Measurements from ENCODE around the gene FBXO28.
"Not testable (repeated sequence)": the region's sequence is repeated elsewhere in the genome, so short reads cannot be mapped to it uniquely, and the experiment has no call there.

Gene FBXO28

DNA sequence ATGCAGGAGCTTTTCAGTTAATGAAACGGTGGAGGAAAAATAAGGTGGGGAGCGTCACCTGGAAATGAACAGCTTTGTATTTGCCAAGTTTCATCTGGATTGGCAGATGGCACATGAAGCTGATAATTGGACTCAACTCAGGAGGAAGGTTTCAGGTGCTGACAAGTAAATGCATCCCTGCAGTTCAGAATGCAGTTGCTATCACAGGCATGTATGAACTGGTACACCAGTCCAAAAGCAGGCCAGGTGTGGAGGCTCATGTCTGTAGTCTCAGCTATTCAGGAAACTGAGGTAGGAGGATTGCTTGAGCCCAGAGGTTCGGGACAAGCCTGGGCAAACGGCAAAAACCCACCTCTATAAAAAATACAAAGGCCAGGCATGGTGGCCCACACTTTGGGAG lies 84.7 kb downstream of the FBXO28 start:
- H3K4me1 ChIP-seq, result peaks cover 10 to 48% (median 18%) of the 10 kb centered on the region in 10 experiments
- H3K36me3 ChIP-seq, result peaks cover 11 to 24% (median 18%) of the 10 kb centered on the region in 11 experiments
- no peaks in the 10 kb centered on the region for H3K9me3 ChIP-seq (replicated peaks in 1 of 11)
- H3K9ac ChIP-seq, result no peak overlapping the region
- H3K4me3 ChIP-seq, result no peak overlapping the region
- H3K27me3 ChIP-seq, result no peaks in the 10 kb centered on the region
- H4K20me1 ChIP-seq, result peaks cover 0 to 17% (median 0%) of the 10 kb centered on the region in 11 experiments; a peak in 4 of 22 replicates
- H3K4me2 ChIP-seq, result no peak overlapping the region
- no peak overlapping the region for H3K27ac ChIP-seq
- TF ChIP-seq Cebpa-rat (IDR thresholded peaks at IDR 0.05), result no peak

DNA sequence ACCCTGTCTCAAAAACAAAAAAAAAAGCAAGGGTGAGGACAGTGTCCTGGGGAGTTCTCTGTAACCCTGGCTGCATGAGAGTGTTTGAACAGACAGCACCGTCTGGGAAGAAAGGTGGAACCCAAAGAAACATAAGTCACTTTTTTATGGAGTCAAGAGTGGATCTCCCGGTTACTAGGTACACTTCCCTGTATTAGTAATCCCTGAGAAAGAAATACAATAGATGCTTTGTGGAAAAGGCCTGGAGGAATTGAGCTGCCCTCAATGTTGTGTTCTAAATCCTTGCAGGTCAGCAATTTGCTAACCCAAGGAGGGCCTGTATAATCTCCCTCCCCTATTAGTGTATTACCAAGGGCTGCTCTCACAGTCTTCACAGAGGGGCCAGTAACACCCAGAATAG lies 85.8 kb downstream of the FBXO28 start:
- Histone ChIP-seq H4K20me1 (peaks cover 0 to 10% (median 0%) of the 10 kb centered on the region in 11 experiments; a peak in 3 of 22 replicates), H3K27ac (no peak overlapping the region), H3K9ac (no peak overlapping the region)

GRCh38 chr1:224201383-224201782 lies 87.5 kb downstream of the FBXO28 start:
- no peak for TF ChIP-seq Cebpa-rat (IDR thresholded peaks at IDR 0.05)
- no peak overlapping the region for H3K4me3 ChIP-seq
- peak overlapping the region in 1 of 11 experiments; percentile 29; a peak in 1 of 22 replicates for H3K27ac ChIP-seq
- peaks cover 35 to 58% (median 40%) of the 10 kb centered on the region in 10 experiments for H3K4me1 ChIP-seq
- no peaks in the 10 kb centered on the region for H3K9me3 ChIP-seq (replicated peaks in 1 of 11)
- peaks cover 0 to 3% (median 0%) of the 10 kb centered on the region in 11 experiments; a peak in 3 of 22 replicates for H3K36me3 ChIP-seq
- H3K4me2 ChIP-seq, result 0 out of 22 replicates have a peak overlapping the region, but pooled peaks of 2 of the 11 experiments have one; percentile 0 to 78
- no peak overlapping the region for H3K9ac ChIP-seq
- H4K20me1 ChIP-seq, result peaks cover 0 to 4% (median 0%) of the 10 kb centered on the region in 11 experiments; a peak in 2 of 22 replicates
- H3K27me3 ChIP-seq, result no peaks in the 10 kb centered on the region

More for the DNA sequence above, 85.8 kb downstream of the FBXO28 start:
- Histone ChIP-seq H3K9me3 (replicated peaks in 1 of 11) (no peaks in the 10 kb centered on the region), H3K27me3 (no peaks in the 10 kb centered on the region), H3K4me2 (no peak overlapping the region), H3K36me3 (peaks cover under 1 to 13% (median 7%) of the 10 kb centered on the region in 11 experiments; a peak in 19 of 22 replicates), H3K4me3 (no peak overlapping the region), H3K4me1 (peaks cover 21 to 59% (median 29%) of the 10 kb centered on the region in 10 experiments)
- TF ChIP-seq Cebpa-rat (IDR thresholded peaks at IDR 0.05), result no peak

DNA sequence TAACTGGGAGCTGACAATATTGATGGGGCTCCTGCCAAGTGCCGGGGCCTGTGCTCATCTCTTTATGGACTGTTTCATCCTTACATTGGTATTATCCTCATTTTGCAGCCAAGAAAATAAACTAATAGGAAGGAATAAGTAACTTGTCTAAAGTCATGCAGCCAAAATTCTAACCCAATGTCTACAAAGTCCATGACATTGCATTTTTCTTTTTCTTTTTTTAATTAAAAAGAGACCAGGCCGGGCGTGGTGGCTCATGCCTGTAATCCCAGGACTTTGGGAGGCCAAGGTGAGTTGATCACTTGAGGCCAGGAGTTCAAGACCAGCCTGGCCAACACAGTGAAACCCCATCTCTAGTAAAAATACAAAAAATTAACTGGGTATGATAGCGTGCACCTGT lies 87.9 kb downstream of the FBXO28 start:
- Histone ChIP-seq H3K36me3 (peaks cover 0 to 3% (median 0%) of the 10 kb centered on the region in 11 experiments; a peak in 3 of 22 replicates), H3K4me1 (peaks cover 40 to 58% (median 44%) of the 10 kb centered on the region in 10 experiments), H3K27me3 (no peaks in the 10 kb centered on the region), H4K20me1 (no peaks in the 10 kb centered on the region; a peak in 1 of 22 replicates), H3K9me3 (replicated peaks in 1 of 11) (no peaks in the 10 kb centered on the region), H3K4me2 (peak overlapping the region in 4 of 11 experiments; percentile 0 to 91 (median 82); a peak in 2 of 22 replicates), H3K9ac (no peak overlapping the region), H3K4me3 (no peak overlapping the region), H3K27ac (peak overlapping the region in 1 of 11 experiments; percentile 29; a peak in 1 of 22 replicates)
- no peak for TF ChIP-seq Cebpa-rat (IDR thresholded peaks at IDR 0.05)

- peaks cover 45 to 65% (median 54%) of the 10 kb centered on the region in 10 experiments for H3K4me1 ChIP-seq
- TF ChIP-seq Cebpa-rat (IDR thresholded peaks at IDR 0.05), result no peak
- peak overlapping the region; percentile 36 to 77 (median 55); a peak in 21 of 22 replicates for H3K9ac ChIP-seq
- peak overlapping the region; percentile 74 to 97 (median 87) for H3K4me2 ChIP-seq
- H4K20me1 ChIP-seq, result no peaks in the 10 kb centered on the region; a peak in 1 of 22 replicates
- H3K27me3 ChIP-seq, result no peaks in the 10 kb centered on the region
- no peaks in the 10 kb centered on the region; a peak in 1 of 22 replicates for H3K36me3 ChIP-seq
- no peaks in the 10 kb centered on the region for H3K9me3 ChIP-seq (replicated peaks in 1 of 11)
- peak overlapping the region in 5 of 10 experiments; percentile 7 to 54 (median 34); a peak in 8 of 20 replicates for H3K4me3 ChIP-seq
- peak overlapping the region; percentile 59 to 88 (median 69); a peak in 20 of 22 replicates for H3K27ac ChIP-seq
Measured at GRCh38 chr1:224203243-224204016, 89.5 kb downstream of the FBXO28 start.

- 0 out of 20 replicates have a peak overlapping the region, but pooled peaks of 1 of the 10 experiments have one; percentile 19 for H3K4me3 ChIP-seq
- no peaks in the 10 kb centered on the region; a peak in 1 of 22 replicates for H3K36me3 ChIP-seq
- no peaks in the 10 kb centered on the region for H3K27me3 ChIP-seq
- peak overlapping the region; percentile 39 to 83 (median 74); a peak in 20 of 22 replicates for H3K27ac ChIP-seq
- peaks cover 64 to 86% (median 75%) of the 10 kb centered on the region in 10 experiments for H3K4me1 ChIP-seq
- no peaks in the 10 kb centered on the region; a peak in 1 of 22 replicates for H4K20me1 ChIP-seq
- H3K4me2 ChIP-seq, result peak overlapping the region; percentile 71 to 93 (median 85)
- H3K9ac ChIP-seq, result peak overlapping the region; percentile 31 to 74 (median 59); a peak in 18 of 22 replicates
- 0 out of 22 replicates have a peak, but pooled peaks of 1 of the 11 experiments have one; percentile 3 for TF ChIP-seq Cebpa-rat (IDR thresholded peaks at IDR 0.05)
- no peaks in the 10 kb centered on the region for H3K9me3 ChIP-seq (replicated peaks in 1 of 11)
Measured at GRCh38 chr1:224205438-224205840, 91.5 kb downstream of the FBXO28 start.

GRCh38 chr1:224205931-224206538 lies 92.1 kb downstream of the FBXO28 start:
- Histone ChIP-seq H3K4me3 (0 out of 20 replicates have a peak overlapping the region, but pooled peaks of 1 of the 10 experiments have one; percentile 19), H3K4me1 (peaks cover 64 to 91% (median 79%) of the 10 kb centered on the region in 10 experiments), H3K4me2 (peak overlapping the region; percentile 71 to 93 (median 85)), H3K9ac (peak overlapping the region; percentile 31 to 74 (median 59); a peak in 18 of 22 replicates), H3K27ac (peak overlapping the region; percentile 39 to 83 (median 74); a peak in 20 of 22 replicates)
- H3K27me3 ChIP-seq; H4K20me1 ChIP-seq; H3K9me3 ChIP-seq (replicated peaks in 1 of 11); H3K36me3 ChIP-seq: not testable (repeated sequence)

GRCh38 chr1:224211206-224211962 lies 97.5 kb downstream of the FBXO28 start:
- peaks cover 32 to 60% (median 47%) of the 10 kb centered on the region in 10 experiments for H3K4me1 ChIP-seq
- peak overlapping the region in 5 of 11 experiments; percentile 84 to 93 (median 86); a peak in 7 of 22 replicates for H3K4me2 ChIP-seq
- no peaks in the 10 kb centered on the region for H3K36me3 ChIP-seq
- no peaks in the 10 kb centered on the region for H4K20me1 ChIP-seq
- no peak for TF ChIP-seq Cebpa-rat (IDR thresholded peaks at IDR 0.05)
- no peaks in the 10 kb centered on the region for H3K9me3 ChIP-seq (replicated peaks in 1 of 11)
- no peaks in the 10 kb centered on the region for H3K27me3 ChIP-seq
- no peak overlapping the region for H3K4me3 ChIP-seq
- H3K27ac ChIP-seq, result no peak overlapping the region
- H3K9ac ChIP-seq, result no peak overlapping the region

Data from BLaER1 treated with 17β-estradiol and CSF1 and Interleukin-3, amounts not matched to agents 10 nM and 100 nM (cell line).